Stimulated activated CD4-positive, alpha-beta T cell treated with anti-CD3 and anti-CD28 coated beads, TNF-alpha, amount 100 ng/mL, for 24 hours (primary cell): ENCODE data around the gene VWA7.
A peak's percentile ranks its signal among the peaks of the same experiment; 100 is the strongest.

Experiments used
- DNase-seq, 3 experiments: peaks; one replicate each; pipeline ENCODE4 v3.0.0-alpha.2; 2020; ENCODE audit warnings: low read depth in 3 of 3

The VWA7 gene

DNA sequence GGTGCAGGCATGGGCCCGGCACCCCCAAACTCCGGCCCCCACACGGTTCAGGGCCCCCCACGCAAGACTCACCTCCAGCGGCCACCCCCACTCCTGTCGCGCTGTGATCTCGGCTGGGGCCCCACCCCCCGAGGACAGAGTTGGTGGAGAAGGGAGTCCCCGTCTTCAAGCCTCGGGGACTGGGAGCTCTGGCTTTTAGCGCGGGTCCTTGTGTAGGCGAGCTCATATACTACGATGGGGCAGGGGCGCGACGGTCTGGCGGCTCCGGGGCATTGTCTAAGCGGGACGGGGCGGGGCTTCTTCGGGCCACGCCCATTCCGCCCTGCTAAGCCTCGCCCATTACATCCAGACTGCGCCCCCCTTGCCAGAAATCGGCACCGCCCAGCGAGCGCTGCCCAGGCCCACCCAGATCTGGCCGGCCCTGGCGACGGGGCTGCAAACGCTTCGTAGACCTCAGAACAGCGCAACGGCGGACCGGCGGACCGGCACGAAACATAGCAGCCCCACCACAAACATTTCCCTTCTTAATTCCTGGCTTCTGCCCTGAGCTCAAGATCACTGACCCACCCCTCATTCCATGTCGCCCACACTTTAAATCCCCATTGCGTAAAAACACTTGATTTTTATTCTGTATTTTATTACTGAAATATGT lies 47.0 kb downstream of the VWA7 start:
- DNase-seq = peak in 1 of 3 experiments; percentile 63

DNA sequence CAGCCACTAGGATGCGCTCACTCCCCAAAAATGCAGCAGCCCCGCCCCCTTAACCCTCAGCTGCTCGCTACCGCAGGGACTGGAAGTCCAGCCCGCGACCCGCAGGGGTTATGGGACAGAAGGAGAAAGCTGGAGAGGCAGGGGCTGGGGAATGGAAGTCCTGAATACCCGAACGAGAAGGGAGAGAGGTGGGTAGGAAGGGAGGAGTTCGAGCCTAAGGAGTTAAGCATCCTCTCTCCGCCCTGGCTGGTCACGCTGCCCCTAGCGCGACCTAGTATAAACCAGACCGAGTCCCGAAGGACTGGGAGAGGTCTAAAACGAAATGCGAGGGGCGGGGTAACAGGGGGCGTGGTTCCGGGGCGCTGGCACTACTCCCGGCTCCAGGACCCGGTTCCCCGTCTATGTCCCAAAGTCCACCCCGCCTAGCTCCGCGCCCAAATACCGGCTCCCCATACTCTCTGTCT lies 47.6 kb downstream of the VWA7 start:
- DNase-seq = peak in 2 of 3 experiments; percentile 51 to 78

DNA sequence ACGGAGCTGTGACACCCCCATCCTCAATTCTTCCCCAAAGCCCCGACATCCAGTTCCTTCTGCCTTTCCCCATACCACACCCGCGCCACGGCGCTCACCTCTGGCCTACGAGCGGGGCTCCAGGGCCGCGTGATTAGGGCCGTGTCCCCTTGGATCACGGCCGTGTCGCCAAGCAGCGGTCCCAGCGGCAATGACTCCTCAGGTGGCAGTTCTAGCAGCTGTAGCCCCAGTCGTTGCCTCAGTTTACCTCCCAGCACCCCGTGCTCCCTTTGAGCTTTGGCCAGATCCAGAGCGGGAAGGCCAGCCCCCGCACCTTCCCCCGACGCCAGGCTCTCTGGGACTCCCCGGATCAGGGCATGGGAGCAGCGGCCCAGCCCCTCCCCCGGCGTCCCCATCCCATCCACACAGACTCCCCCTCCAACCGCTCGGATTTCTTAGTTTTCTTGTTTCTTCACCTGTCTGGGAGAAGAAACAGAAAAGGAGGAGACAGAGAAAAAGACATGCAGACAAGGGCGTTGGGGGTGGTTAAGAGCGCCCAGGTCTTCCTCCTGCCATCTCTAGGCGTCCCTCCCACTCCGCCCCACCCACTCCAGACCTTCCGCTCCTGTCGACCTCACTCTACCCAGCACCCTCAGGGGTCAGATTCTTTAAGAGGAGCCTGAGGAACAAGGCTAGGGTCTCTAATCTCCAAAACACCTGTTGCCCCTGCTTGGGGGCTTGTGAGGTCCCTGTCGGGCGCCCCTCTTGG lies 48.2 kb downstream of the VWA7 start, which contains the start of gene DDAH2:
TSS of gene DDAH2 (minus strand) at position 533 of the 748 bp plus-strand sequence. CDS start at position 395, 138 bp downstream.
- DNase-seq = no peak

DNA sequence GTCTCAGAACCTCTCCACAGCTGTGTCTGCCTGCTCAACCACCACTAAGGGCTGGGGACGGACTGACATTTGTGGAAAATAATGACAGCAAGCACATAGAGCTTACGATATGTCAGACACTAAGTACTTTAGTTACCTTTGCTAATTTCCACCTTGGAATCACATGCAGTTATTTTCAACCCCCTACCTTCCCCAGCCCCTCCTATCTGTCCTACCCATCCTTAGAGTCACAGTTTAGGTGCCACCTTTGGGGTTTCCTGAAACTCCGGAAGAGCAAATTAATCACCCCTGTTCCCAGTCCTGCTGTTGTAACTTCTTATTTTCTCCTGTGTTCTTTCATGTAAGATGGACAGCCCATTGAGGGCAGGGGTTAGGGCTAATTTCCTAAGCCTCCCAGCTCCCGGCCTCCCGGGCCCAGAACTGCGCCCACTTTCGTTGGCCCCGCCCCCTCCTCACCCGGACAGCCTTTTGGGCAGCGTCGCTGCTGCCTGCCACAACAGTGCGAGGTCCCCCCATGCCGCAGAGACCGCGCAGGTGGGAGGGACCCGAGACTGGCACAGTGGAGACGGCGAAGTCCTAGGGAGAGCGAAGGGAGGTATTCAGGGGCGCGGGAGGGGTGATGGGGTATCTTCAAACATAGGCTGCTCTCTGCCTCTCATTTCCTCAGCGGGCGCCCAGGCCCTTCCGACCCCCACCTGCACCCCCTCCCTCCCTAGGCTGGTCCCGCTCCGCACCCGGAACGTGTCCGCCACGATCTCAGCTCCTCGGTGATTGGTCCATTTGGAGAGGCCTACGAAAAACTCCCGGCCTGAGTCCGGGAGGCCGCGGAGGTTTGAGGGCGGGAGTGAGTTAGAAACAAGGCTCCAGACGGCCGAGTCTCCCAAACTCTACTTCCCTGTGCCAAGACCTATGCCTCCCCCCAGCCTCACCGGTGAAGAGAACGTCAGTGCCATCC lies 49.1 kb downstream of the VWA7 start:
- no peak for DNase-seq

DNA sequence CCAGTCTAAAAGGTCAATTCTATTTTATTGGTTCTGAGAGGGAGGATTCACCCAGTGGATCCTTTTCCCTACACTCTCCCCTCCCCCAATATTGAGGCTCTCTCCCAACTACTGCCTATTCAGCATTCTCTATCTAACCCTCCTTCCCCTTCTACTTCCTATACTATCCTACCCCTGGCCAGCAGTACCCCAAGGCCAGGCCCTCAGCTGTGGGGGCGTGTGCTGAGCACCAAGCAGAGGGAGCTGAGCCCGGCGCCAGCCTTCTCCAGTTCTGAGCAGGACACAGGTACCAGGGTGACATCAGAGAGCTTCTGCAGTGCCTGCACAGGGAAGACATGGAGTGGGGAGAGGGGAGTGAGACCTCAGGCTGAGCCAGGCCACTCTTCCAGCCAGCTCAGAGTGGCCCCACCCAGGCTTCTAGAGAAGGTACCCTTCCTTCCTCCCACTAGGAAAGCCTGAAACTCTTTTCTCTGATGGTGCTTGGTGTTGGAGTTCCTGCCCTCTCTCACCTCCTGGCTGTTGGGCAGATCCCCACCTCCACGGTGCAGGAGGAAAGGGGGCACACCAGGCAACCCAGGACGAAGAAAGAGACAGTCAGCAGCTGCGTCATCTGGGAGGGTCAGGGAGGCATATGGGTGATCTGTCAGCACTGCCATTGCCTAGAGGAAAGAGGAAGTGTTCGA lies 50.0 kb downstream of the VWA7 start:
- DNase-seq = no peak

DNA sequence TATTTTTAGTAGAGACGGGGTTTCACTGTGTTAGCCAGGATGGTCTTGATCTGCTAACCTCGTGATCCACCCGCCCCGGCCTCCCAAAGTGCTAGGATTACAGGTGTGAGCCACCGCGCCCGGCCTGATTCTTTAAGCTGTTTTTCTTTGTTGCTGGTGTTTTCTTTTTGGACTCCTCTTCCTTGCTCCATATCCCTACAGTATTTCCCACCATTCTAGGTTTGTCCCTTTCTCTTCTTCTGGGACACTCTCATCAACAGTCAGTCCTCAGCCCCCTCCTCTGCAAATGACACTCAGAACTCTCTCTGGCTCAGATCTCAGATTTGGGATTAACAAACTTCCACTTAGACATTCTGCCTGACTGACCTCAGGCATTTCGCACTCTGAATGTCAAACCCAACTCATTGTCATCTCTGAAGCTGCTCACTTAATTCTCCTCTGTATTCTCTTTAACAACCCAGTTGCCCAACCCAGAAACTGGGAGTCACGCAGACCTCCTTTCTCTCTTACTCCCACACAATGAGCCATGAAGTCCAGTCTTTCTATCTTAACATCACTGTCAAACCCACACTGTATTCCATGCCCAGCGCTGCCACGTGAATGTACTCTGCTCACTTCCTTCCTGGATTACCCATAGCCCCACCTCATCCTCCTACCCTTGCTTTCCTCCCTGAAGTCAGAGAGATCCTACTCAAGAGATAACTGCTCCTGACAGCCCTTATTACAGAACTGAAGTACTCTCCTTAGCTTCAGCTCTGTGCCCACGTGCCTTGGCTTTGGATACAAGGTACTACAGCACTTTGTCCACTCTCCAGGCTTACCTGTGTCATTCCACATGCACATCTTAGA lies 51.4 kb downstream of the VWA7 start:
- DNase-seq = no peak

DNA sequence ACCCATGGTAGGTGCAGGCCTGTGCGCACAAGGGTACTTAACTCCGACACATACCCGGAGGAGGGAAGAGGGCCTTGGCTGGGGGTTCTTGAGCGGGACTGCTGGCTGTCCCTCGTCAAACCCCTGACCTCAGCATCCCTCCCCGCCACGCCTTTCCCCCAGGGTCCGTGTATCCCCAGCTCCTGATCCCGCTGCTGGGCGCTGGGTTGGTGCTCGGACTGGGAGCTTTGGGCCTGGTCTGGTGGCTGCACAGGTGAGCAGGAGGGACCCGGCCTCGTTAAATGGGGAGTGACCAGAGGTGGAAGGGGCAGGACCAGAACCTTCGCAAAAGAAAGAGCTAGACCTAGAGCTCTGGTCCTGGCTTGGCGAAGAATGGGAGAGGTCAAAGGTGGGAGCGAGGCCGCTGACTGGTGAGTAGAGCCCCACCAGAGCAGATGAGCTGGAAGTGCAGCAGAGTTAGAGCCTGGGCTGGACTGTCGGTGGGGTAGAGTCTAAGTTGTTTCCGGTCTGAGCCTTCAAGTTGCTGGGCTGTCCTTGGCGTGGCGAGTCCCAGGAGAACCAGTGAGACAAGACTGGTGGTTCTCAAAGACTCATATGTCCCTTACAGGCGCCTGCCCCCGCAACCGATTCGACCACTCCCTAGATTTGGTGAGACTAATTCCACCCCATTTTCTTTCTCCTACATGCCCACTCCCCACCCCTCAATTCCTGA lies 53.0 kb downstream of the VWA7 start:
- no peak for DNase-seq

DNA sequence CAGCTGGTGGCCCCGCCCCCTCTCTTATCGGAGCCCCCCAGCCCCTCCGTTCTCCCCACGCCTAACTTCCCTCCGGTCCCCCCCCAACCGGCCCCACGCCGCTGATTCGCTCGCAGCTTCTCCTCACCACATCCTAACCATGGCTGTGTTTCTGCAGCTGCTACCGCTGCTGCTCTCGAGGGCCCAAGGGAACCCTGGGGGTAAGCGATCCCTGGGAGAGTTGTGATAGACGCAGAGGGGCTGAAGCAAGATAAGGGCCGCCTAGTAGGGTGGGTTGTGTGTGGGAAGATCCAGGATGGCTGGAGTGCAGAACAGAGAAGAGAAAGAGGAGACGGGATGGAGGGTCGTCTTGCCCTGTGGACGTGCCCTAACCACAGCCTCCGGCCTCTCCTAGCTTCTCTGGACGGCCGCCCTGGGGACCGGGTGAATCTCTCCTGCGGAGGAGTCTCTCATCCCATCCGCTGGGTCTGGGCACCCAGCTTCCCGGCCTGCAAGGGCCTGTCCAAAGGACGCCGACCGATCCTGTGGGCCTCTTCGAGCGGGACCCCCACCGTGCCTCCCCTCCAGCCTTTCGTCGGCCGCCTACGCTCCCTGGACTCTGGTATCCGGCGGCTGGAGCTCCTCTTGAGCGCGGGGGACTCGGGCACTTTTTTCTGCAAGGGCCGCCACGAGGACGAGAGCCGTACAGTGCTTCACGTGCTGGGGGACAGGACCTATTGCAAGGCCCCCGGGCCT lies 53.7 kb downstream of the VWA7 start, which contains the start of gene MPIG6B:
TSS of gene MPIG6B (plus strand) at position 129 of the 735 bp plus-strand sequence. CDS start at position 140, 11 bp downstream.
- no peak for DNase-seq

DNA sequence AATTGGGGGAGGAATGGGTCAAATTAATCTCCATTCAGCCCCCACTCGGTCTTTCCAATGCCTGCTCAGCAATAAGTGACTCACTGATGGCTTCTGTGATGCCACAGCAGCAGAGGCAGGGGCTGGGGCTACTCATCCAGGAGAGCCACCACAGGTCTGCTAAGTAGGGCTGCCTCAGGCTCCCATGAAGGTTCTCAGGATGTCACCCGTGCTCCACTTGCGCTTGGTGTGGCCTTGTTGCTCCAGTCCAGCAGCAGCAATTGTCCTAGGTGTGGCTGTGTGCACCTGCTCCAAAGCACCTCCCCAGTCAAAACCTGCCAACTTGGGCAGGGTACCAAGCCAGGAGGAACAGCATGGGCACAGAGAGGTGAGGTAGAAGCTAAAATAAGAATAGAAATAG lies 55.0 kb downstream of the VWA7 start:
- DNase-seq = no peak

DNA sequence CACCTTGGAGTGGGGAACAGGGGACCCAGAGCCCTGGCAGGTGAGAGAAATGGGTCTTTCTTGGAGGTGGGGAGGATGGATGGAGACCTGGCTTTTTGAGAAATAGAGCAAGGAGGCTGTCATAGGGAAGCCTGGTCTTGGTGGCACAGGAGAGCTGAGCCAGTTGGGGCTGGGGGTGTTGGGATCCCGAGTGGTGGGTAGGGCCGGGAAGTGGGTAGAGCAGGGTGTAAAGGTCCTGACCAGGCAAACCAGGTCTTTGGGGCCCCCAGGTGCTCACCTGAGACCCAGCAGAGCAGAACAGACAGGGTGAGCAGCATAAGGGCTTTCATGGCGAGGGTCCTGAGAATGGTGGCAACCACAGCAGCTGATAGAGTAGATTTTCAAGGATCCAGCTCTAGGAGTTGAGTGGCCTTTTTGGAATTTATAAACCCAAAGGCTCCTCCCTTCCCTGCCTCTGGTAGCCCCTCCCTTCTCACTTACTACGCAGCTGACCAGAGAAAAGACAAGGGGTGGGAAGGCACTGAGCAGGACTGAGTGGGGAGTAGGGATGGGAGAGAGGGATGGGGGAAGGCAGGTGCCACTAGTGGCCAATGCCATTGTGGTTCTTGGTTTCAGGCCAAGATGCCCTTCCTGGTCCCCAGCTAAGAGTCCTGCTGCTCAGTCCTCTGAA lies 55.6 kb downstream of the VWA7 start, which contains the start of gene LY6G6C:
TSS of gene LY6G6C (minus strand) at position 396 of the 670 bp plus-strand sequence. CDS start at position 329, 67 bp downstream.
- no peak for DNase-seq

DNA sequence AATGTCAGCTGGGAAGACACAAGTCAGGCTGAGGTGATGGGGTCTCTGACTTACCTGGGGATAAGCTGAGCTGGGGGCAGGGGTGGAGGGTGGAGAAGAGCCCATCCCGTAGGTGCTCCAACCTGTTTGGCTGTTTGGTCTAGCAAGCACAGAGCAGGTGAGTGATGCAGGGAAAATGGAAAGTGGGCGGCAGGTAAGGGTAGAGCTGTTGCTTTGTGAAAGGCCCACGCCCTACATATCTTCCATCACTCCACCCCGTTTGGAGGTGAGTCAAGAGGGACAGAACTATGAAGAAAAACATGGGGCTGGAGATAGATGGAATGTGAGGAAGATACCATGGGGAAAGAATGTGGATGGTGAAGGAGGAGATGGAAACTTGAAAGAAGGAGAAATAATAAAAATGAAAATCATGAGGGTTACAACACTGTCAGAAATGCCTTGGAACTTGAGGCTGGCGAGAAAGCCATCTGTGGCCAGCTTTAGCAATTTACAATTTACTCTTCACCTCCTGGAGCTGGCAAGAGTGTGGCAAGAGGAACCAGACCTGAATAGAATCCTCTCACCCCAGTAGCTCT lies 56.8 kb downstream of the VWA7 start:
- no peak for DNase-seq

DNA sequence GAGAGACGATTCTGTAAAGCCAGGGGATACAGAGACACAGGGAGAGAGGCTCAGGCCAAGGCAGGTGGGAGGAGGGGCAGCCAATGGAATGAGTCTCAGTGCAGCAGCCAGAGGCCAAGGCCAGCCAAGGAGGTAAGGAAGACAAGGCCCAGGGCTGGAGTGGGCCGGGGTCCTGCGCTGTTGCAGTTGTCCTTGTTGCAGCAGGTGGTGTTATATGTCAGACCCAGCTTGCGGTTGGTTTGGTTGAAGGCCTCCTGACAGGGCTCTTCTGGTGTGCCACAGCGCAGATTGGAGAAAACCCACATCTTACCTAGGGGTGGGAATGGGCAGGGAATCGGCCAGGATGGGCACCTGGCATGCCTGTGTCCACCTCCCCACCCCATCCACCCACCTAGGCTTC lies 58.1 kb downstream of the VWA7 start:
- DNase-seq = no peak

DNA sequence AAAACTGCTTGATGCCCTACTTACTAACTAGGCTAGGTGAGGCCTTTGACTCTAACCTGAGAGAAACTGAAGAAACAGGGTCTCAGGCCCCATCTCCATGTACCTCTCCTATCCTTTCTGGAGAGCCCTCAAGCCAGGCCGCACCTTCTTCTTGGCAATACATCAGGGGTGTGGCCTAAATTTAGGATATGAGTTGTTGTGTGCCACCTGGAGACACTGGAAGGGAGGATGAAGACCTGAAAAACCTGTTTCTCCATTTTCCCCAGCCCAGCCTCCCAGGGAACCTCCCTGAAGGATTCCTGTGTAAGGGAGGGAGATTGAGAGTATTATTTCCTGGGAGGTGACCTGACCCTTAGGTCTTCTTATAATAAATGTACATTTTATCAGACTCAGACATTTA lies 58.9 kb downstream of the VWA7 start:
- DNase-seq = no peak

DNA sequence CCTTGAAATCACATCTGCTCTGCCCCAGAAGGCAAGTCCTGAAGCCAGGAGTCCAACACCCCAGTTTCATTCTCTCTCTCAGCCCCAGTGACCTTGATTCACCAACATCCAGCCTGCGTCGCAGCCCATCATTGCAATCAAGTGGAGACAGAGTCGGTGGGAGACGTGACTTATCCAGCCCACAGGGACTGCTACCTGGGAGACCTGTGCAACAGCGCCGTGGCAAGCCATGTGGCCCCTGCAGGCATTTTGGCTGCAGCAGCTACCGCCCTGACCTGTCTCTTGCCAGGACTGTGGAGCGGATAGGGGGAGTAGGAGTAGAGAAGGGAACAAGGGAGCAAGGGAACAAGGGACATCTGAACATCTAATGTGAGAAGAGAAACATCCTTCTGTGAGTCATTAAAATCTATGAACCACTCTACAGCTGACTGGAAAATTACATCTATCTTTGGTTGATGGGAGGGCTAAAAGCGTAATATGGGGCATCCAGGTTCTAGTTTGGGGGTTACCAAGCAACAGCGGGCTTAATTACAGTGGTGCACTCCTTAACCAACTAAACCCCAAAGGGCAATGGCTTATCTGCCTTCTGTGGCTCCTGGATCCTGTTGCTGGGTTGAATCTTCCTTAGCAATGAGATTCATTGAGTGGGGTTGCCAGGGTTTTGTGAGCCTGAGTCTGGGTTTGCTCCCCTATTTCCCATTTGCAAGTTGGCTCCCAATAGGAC lies 59.5 kb downstream of the VWA7 start:
- DNase-seq = no peak
